GM21619 (cell line): ENCODE measurements around the gene PSME3IP1.
A peak's percentile ranks its signal among the peaks of the same experiment; 100 is the strongest.
"Not testable (repeated sequence)": the region's sequence is repeated elsewhere in the genome, so short reads cannot be mapped to it uniquely, and the experiment has no call there.

ENCODE experiments used
- ATAC-seq: cut with Tn5 transposase; IDR thresholded peaks from one replicate; pipeline ENCODE4 v1.9.1; 2021; ENCODE audit not compliant: unreplicated experiment

The PSME3IP1 gene

GRCh38 chr16:57200321-57200720 is 14.5 kb upstream of the PSME3IP1 start:
- not testable (repeated sequence) for ATAC-seq

DNA sequence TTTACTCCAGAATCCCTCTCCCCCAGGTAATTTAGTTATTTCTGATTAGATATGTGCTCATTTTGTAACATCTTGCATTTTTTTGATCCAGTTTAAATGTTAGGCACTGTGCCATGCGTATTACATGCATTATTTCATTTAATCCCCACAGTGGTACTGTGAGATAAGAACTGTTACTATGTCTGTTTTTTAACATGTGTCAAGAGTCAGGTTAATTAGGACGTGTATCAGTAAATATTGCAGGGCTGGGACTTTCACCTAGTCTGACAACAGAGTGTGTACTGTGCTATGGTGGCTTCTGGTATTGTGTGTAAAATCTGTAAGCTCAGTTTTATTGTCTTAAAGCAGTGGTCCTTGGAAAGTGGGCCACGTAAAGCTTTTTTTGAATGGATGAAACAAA is 10.9 kb upstream of the PSME3IP1 start:
- no peak for ATAC-seq

GRCh38 chr16:57196286-57196685 is 10.4 kb upstream of the PSME3IP1 start:
- no peak for ATAC-seq

- ATAC-seq = no peak
These were observed 8.7 kb upstream of the PSME3IP1 start for GRCh38 chr16:57194512-57194911.

- ATAC-seq = no peak
These were observed 7.1 kb upstream of the PSME3IP1 start for GRCh38 chr16:57192720-57193486.

GRCh38 chr16:57192146-57192545 is 6.3 kb upstream of the PSME3IP1 start:
- no peak for ATAC-seq

DNA sequence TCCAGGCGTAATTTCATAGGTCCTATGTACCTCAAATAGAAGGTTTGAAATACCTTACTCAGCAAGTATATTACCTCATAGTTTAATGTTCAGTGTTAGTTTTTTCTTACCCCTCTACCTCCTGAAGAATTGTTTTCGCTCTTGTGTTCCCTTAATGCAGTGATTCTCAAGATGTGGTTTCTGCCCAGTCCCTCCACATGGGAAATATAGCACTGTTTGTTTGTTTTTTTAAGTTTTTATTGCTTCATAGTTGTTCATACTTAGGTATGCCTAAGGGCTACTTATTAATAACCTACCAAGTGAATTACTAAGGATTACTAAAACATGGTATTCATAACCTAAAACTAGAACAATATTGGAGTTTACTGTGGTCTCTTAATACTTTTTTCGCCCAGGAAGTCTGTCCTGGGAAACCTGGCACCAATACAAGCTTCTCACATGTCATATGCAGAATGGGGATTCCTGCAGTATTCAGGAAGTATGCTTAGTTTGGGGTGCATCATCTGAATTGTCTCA is 5.3 kb upstream of the PSME3IP1 start:
- no peak for ATAC-seq

GRCh38 chr16:57190136-57190535 is 4.3 kb upstream of the PSME3IP1 start:
- ATAC-seq = no peak

DNA sequence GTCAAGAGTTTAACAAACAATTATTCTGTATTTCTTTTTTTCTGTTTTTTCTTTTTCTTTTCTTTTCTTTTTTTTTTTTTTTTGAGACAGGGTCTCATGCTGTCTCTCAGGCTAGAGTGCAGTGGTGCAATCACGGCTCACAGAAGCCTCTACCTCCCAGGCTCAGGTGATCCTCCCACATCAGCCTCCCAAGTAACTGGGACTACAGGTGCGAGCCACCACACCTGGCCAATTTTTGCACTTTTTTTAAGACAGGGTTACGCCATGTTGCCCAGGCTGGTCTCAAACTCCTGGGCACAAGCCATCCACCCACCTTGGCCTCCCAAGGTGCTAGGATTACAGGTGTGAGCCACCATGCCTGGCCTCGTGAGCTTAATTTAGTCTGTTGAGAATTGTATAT is 3.7 kb upstream of the PSME3IP1 start:
- ATAC-seq = not testable (repeated sequence)

- ATAC-seq = no peak
These were observed 2.8 kb upstream of the PSME3IP1 start for GRCh38 chr16:57188711-57189002.

DNA sequence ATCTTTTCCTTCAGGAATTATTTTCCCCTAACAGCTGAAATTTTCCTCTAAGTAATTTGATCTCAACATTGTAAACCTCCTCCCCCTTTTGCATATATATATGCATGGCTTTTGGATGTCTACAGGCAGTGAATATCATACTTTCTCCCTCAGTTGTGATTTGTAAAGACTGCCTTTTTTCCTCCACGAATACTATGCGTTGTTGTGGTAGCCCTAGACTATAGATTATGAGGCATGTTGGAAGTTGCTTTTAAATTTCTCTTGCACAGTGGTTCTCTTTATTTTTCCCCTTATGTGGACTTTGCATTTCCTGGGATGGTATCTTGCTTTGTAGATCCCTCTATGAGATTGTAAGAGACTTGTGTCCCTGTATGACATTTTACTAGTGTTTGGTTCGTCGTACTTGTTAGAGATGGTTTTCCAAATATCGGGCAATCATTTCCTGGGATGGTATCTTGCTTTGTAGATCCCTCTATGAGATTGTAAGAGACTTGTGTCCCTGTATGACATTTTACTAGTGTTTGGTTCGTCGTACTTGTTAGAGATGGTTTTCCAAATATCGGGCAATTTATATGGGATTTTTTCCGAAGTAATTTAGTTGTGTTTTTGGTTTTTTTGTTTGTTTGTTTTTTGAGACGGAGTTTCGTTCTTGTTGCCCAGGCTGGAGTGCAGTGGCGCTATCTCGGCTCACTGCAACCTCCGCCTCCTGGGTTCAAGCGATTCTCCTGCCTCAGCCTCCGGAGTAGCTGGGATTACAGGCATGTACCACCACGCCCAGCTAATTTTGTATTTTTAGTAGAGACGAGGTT is 2.3 kb upstream of the PSME3IP1 start:
- not testable (repeated sequence) for ATAC-seq

DNA sequence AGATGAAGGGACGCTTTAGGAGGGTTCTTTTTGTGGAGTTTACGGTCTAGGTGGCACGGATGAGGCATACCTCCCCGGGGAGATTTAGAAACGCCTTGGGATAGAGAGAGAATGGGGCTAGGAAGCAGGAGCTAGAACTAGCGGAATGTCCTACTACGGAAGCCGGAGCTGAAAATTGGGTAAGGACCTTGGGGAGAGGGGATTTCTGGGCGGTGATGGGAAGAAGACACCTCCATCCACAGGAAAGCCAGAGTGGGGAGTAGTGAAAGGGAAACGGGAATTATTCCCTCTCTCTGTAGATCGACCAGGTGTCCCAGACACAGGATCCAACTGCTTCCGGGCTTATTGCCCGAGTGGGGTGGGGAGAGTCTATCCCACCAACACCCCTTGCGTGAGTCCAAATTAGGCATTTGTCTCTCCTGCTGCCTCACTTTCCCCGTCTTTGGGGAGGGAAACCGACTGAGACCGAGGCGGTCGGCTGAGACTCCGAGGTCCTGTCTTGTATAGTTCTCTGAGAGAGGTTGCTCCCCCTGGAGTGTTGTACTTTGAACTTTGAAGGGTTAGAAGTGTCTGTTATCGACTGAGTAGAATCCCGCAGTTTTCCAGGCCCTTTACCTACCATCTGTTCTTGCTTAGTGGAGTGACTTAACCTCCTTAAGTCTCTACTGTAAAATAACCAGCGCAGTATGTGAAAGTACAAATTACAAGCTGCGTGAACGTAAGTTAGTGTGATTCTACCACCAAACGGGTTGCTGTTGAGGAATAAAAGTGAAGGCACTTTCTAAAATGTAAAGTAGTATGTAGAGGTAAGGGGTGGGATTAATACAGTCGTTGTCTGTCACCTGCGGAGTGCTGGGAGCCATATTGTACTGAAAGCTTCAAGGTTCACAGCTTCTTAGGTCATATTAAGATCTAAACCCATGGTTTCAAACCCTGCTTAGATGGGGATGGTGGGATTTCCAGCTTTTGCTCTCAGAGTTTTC is 1.3 kb upstream of the PSME3IP1 start:
- ATAC-seq = no peak

- peak; percentile 36 for ATAC-seq
These were observed 344 bp downstream of the PSME3IP1 start for GRCh38 chr16:57185446-57185944.

DNA sequence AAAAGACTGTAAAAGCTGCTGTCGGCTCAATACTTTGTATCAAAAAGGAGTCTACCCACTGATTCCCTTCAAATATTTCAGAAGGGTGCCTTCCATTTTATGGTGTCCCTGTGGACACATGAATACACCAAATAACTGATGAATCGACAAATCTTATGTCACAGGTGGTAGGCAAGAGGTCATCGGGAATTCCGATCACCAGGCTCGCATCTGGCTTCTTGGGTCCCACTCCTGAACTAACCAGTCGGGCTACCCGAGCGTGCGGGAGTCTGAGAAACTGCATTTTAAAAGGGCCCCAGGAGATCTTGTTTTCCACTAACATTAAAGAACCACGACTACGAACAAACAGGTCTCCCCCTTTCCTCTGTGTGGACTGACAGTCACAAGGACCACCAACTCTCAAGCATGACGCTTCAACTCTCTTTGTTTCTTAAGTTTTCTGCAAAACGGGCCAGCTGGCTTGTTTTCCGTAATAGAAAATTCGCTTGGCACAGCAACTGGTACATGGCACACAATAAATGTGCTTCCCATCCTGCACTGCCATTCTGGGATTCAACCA is 873 bp downstream of the PSME3IP1 start:
- no peak for ATAC-seq

DNA sequence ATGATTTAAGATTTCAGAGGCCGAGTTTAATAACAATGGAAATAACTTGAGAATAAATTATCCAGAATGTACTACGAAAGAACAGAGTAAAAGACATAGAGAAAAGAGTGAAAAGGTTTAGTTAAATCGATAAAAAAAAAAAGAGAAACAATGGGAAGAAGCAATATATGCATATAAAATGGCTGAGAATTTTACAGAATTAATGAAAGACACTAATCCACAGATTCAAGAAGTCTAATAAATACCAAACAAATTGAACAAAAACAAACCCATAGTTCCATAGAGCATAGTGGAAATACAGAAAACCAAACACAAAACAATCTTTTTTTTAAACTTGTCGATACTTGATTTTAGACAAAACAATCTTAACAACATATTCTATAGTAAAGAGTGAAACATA is 1.7 kb downstream of the PSME3IP1 start:
- ATAC-seq = no peak

GRCh38 chr16:57179215-57179828 is 6.5 kb downstream of the PSME3IP1 start:
- no peak for ATAC-seq

- no peak for ATAC-seq
These were observed 7.0 kb downstream of the PSME3IP1 start for GRCh38 chr16:57178793-57179212.

DNA sequence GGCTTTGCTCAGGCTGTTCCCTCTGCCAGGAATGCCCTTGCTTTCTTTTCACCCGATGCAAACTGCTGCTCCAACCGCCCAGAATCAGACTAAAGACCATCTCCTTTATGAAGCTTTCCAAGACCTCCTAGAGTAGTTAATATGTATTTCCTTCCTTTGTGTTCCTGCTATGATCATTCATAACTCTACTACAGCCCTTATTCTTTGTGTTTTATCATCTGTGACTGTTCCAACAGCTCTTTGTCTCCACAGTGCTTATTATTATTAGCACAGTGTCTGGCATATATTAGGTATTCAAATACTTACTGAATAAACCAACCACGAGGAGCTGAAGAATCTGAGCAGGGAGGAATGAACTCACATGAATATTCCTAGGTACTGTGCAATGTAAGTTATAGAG is 7.6 kb downstream of the PSME3IP1 start:
- ATAC-seq = no peak

- no peak for ATAC-seq
These were observed 9.9 kb downstream of the PSME3IP1 start for GRCh38 chr16:57175896-57176295.

GRCh38 chr16:57172721-57173290 is 13.0 kb downstream of the PSME3IP1 start:
- no peak for ATAC-seq
